WTC11 (cell line): ENCODE results near the gene TAF4. TPM values are rescaled to one million over a fixed set of nuclear protein-coding genes. Genes with fewer than 3 reads are reported as not detected.

Experiments
- ATAC-seq: fragments of 200-7000 bp; cut with Tn5 transposase; 2 replicates; pipeline ENCODE4 v1.10.0; 2021; ENCODE audit warnings: mild to moderate bottlenecking, moderate library complexity
- CTCF ChIA-PET: fragments of 300-600 bp; sonication (Branson Sonifier 250); formaldehyde crosslinking; loops from one replicate; lab custom pipeline; 2021; ENCODE audit warnings: antibody characterized with exemption; lab: Charles Lee
- POLR2A ChIA-PET: fragments of 350-600 bp; sonication (Branson Sonifier 250); formaldehyde crosslinking; loops from one replicate; lab custom pipeline; 2021; ENCODE audit warnings: antibody characterized with exemption; lab: Charles Lee
- DNase-seq: peaks from one replicate; pipeline ENCODE4 v3.0.0; 2021; ENCODE audit warnings: low spot score
- H3K27ac Mint-ChIP-seq: 2 replicates; pipeline ENCODE4 v1.8.0; 2021; ENCODE audit warnings: mixed read lengths
- H3K27me3 Mint-ChIP-seq: 2 replicates; pipeline ENCODE4 v1.8.0; 2021; ENCODE audit warnings: low read depth, mild to moderate bottlenecking, moderate library complexity, mixed read lengths
- H3K36me3 Mint-ChIP-seq: 2 replicates; pipeline ENCODE4 v1.8.0; 2021; ENCODE audit warnings: mixed read lengths
- H3K4me1 Mint-ChIP-seq: 2 replicates; pipeline ENCODE4 v1.8.0; 2022; ENCODE audit warnings: mixed read lengths
- H3K4me3 Mint-ChIP-seq: 2 replicates; pipeline ENCODE4 v1.8.0; 2021; ENCODE audit warnings: mild to moderate bottlenecking, moderate library complexity, mixed read lengths
- H3K9me3 Mint-ChIP-seq: 2 replicates; pipeline ENCODE4 v1.8.0; 2021; ENCODE audit warnings: mixed read lengths
- ATF3 ChIP-seq: sonication (generic); formaldehyde crosslinking; conservative IDR thresholded peaks from 2 replicates; pipeline ENCODE4 v1.8.1; 2022; ENCODE audit warnings: mild to moderate bottlenecking, missing genetic modification reagents
- ETV6 ChIP-seq: sonication (generic); formaldehyde crosslinking; IDR thresholded peaks from 2 replicates; pipeline ENCODE4 v1.8.1; 2022; ENCODE audit warnings: mild to moderate bottlenecking, missing genetic modification reagents
- GABPB1 ChIP-seq: sonication (generic); formaldehyde crosslinking; IDR thresholded peaks from 2 replicates; pipeline ENCODE4 v1.8.1; 2023; ENCODE audit warnings: mild to moderate bottlenecking, missing genetic modification reagents
- JUN ChIP-seq: sonication (generic); formaldehyde crosslinking; IDR thresholded peaks from 2 replicates; pipeline ENCODE4 v1.8.0; 2023; ENCODE audit warnings: mild to moderate bottlenecking, missing genetic modification reagents
- MXD4 ChIP-seq: fragments of 250-450 bp; sonication (Bioruptor Pico); IDR thresholded peaks from 2 replicates; pipeline ENCODE4 v1.8.0; 2021; ENCODE audit warnings: mild to moderate bottlenecking, moderate library complexity, borderline replicate concordance
- RELA ChIP-seq: sonication (generic); formaldehyde crosslinking; IDR thresholded peaks from 2 replicates; pipeline ENCODE4 v1.8.1; 2022; ENCODE audit warnings: missing genetic modification reagents, mild to moderate bottlenecking, borderline replicate concordance
- SP1 ChIP-seq: sonication (generic); formaldehyde crosslinking; conservative IDR thresholded peaks from 2 replicates; pipeline ENCODE4 v1.8.1; 2022; ENCODE audit warnings: missing genetic modification reagents
- ZNF317 ChIP-seq: sonication (generic); formaldehyde crosslinking; IDR thresholded peaks from 2 replicates; pipeline ENCODE4 v1.8.1; 2023; ENCODE audit warnings: low read depth, mild to moderate bottlenecking, moderate library complexity, missing genetic modification reagents, borderline replicate concordance
- total RNA-seq: library from RNA; stranded (reverse); gene quantifications from 3 replicates; pipeline ENCODE4 v1.2.3, GENCODE V29; 2021
- TF ChIP-seq, protein P1 (sequence below): fragments of 250-450 bp; sonication (Bioruptor Pico); IDR thresholded peaks from 2 replicates; pipeline ENCODE4 v2.1.2; 2022; ENCODE audit warnings: mild to moderate bottlenecking, moderate library complexity
- TF ChIP-seq, protein P2 (sequence below): fragments of 250-450 bp; sonication (Bioruptor Pico); IDR thresholded peaks from 2 replicates; pipeline ENCODE4 v1.9.0; 2021; ENCODE audit warnings: mild to moderate bottlenecking, borderline replicate concordance
- TF ChIP-seq, protein P3 (sequence below): sonication (generic); formaldehyde crosslinking; IDR thresholded peaks from 2 replicates; pipeline ENCODE4 v1.8.1; 2022; ENCODE audit warnings: low read depth, mild to moderate bottlenecking, moderate library complexity, missing genetic modification reagents, borderline replicate concordance
- TF ChIP-seq, protein P4 (sequence below): sonication (generic); formaldehyde crosslinking; IDR thresholded peaks from 2 replicates; pipeline ENCODE4 v1.8.1; 2022; ENCODE audit warnings: mild to moderate bottlenecking, missing genetic modification reagents, moderate library complexity, borderline replicate concordance
- TF ChIP-seq, protein P5 (sequence below): sonication (generic); formaldehyde crosslinking; conservative IDR thresholded peaks from 2 replicates; pipeline ENCODE4 v1.8.1; 2023; ENCODE audit warnings: mild to moderate bottlenecking, low read depth, missing genetic modification reagents, moderate library complexity

Gene TAF4
- total RNA-seq, 1 experiment from 2014 or later = 34.4 TPM

DNA sequence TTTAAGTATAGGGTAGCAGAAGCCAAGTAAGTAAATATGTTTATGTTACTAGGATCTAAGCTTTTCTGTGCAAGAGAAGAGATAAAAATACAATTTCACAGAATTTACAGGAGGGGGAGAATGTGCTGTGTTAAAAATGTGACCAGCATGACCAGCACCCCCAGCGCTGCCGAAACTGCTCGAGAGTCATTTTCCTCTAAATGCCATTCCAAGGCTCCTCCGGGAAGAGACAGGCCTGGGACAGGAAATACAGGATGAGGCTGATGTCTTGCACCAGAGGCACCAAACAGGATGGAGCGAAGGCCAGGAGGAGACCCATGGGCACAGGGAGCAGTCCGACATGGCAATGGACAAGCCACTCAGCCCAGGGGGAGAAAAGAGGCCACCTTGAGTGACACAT lies 21.1 kb downstream of the TAF4 start:
- POLR2A ChIA-PET = no interaction called here
- Mint-ChIP-seq H3K27ac (peak overlapping the region; percentile 45), H3K9me3 (no peaks in the 10 kb centered on the region), H3K36me3 (no peaks in the 10 kb centered on the region), H3K4me3 (no peak overlapping the region), H3K27me3 (no peaks in the 10 kb centered on the region), H3K4me1 (peaks cover 73% of the 10 kb centered on the region)
- CTCF ChIA-PET = interaction anchor here (1.0 kb wide), 1 partner anchor 33 kb away, joined by 5 read pairs; no protein-coding TSS in a partner anchor
- TF ChIP-seq MXD4 (CRISPR knock-in tag) = no peak
- TF ChIP-seq GABPB1 (CRISPR knock-in tag) = no peak
- no peak for TF ChIP-seq SP1
- no peak for TF ChIP-seq ETV6 (CRISPR knock-in tag)
- TF ChIP-seq, protein P1, sequence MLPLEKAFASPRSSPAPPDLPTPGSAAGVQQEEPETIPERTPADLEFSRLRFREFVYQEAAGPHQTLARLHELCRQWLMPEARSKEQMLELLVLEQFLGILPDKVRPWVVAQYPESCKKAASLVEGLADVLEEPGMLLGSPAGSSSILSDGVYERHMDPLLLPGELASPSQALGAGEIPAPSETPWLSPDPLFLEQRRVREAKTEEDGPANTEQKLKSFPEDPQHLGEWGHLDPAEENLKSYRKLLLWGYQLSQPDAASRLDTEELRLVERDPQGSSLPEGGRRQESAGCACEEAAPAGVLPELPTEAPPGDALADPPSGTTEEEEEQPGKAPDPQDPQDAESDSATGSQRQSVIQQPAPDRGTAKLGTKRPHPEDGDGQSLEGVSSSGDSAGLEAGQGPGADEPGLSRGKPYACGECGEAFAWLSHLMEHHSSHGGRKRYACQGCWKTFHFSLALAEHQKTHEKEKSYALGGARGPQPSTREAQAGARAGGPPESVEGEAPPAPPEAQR (CRISPR knock-in tag) = no peak
- no peak for TF ChIP-seq ZNF317 (CRISPR knock-in tag)
- TF ChIP-seq RELA (CRISPR knock-in tag) = no peak
- TF ChIP-seq JUN = no peak
- TF ChIP-seq, protein P2, sequence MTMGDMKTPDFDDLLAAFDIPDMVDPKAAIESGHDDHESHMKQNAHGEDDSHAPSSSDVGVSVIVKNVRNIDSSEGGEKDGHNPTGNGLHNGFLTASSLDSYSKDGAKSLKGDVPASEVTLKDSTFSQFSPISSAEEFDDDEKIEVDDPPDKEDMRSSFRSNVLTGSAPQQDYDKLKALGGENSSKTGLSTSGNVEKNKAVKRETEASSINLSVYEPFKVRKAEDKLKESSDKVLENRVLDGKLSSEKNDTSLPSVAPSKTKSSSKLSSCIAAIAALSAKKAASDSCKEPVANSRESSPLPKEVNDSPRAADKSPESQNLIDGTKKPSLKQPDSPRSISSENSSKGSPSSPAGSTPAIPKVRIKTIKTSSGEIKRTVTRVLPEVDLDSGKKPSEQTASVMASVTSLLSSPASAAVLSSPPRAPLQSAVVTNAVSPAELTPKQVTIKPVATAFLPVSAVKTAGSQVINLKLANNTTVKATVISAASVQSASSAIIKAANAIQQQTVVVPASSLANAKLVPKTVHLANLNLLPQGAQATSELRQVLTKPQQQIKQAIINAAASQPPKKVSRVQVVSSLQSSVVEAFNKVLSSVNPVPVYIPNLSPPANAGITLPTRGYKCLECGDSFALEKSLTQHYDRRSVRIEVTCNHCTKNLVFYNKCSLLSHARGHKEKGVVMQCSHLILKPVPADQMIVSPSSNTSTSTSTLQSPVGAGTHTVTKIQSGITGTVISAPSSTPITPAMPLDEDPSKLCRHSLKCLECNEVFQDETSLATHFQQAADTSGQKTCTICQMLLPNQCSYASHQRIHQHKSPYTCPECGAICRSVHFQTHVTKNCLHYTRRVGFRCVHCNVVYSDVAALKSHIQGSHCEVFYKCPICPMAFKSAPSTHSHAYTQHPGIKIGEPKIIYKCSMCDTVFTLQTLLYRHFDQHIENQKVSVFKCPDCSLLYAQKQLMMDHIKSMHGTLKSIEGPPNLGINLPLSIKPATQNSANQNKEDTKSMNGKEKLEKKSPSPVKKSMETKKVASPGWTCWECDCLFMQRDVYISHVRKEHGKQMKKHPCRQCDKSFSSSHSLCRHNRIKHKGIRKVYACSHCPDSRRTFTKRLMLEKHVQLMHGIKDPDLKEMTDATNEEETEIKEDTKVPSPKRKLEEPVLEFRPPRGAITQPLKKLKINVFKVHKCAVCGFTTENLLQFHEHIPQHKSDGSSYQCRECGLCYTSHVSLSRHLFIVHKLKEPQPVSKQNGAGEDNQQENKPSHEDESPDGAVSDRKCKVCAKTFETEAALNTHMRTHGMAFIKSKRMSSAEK (CRISPR knock-in tag) = no peak
- TF ChIP-seq, protein P3, sequence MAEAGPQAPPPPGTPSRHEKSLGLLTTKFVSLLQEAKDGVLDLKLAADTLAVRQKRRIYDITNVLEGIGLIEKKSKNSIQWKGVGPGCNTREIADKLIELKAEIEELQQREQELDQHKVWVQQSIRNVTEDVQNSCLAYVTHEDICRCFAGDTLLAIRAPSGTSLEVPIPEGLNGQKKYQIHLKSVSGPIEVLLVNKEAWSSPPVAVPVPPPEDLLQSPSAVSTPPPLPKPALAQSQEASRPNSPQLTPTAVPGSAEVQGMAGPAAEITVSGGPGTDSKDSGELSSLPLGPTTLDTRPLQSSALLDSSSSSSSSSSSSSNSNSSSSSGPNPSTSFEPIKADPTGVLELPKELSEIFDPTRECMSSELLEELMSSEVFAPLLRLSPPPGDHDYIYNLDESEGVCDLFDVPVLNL (CRISPR knock-in tag) = no peak
- TF ChIP-seq, protein P4, sequence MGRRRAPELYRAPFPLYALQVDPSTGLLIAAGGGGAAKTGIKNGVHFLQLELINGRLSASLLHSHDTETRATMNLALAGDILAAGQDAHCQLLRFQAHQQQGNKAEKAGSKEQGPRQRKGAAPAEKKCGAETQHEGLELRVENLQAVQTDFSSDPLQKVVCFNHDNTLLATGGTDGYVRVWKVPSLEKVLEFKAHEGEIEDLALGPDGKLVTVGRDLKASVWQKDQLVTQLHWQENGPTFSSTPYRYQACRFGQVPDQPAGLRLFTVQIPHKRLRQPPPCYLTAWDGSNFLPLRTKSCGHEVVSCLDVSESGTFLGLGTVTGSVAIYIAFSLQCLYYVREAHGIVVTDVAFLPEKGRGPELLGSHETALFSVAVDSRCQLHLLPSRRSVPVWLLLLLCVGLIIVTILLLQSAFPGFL (CRISPR knock-in tag) = no peak
- no peak for TF ChIP-seq ATF3 (CRISPR knock-in tag)
- TF ChIP-seq, protein P5, sequence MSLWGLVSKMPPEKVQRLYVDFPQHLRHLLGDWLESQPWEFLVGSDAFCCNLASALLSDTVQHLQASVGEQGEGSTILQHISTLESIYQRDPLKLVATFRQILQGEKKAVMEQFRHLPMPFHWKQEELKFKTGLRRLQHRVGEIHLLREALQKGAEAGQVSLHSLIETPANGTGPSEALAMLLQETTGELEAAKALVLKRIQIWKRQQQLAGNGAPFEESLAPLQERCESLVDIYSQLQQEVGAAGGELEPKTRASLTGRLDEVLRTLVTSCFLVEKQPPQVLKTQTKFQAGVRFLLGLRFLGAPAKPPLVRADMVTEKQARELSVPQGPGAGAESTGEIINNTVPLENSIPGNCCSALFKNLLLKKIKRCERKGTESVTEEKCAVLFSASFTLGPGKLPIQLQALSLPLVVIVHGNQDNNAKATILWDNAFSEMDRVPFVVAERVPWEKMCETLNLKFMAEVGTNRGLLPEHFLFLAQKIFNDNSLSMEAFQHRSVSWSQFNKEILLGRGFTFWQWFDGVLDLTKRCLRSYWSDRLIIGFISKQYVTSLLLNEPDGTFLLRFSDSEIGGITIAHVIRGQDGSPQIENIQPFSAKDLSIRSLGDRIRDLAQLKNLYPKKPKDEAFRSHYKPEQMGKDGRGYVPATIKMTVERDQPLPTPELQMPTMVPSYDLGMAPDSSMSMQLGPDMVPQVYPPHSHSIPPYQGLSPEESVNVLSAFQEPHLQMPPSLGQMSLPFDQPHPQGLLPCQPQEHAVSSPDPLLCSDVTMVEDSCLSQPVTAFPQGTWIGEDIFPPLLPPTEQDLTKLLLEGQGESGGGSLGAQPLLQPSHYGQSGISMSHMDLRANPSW = no peak
- ATAC-seq = peak; percentile 14; the same call in 1 of the 2 replicates
- DNase-seq = no peak
